GM13976 (cell line): ENCODE data around the gene PGBD5.

Experiments
- DNase-seq: peaks from one replicate; pipeline ENCODE4 v3.0.0; 2012; ENCODE audit warnings: low spot score
- in situ Hi-C: fragments of 300-500 bp; cut with MboI; formaldehyde crosslinking; loops from one replicate; pipeline ENCODE4 v1.12.0; 2022; ENCODE audit warnings: low sequenced_read_pairs, mixed read lengths, inconsistent platforms; ENCODE audit not compliant: unreplicated experiment
- TF ChIP-seq, protein P1 (sequence below): IDR thresholded peaks from 2 replicates; pipeline ENCODE4 v1.5.1; 2012; ENCODE audit warnings: borderline replicate concordance, mild to moderate bottlenecking; ENCODE audit not compliant: insufficient read depth; ENCODE audit errors: extremely low read depth, missing control alignments, control extremely low read depth

Gene PGBD5

GRCh38 chr1:230319014-230319747 lies 107.0 kb downstream of the PGBD5 start:
- DNase-seq, result no peak
- TF ChIP-seq, protein P1, sequence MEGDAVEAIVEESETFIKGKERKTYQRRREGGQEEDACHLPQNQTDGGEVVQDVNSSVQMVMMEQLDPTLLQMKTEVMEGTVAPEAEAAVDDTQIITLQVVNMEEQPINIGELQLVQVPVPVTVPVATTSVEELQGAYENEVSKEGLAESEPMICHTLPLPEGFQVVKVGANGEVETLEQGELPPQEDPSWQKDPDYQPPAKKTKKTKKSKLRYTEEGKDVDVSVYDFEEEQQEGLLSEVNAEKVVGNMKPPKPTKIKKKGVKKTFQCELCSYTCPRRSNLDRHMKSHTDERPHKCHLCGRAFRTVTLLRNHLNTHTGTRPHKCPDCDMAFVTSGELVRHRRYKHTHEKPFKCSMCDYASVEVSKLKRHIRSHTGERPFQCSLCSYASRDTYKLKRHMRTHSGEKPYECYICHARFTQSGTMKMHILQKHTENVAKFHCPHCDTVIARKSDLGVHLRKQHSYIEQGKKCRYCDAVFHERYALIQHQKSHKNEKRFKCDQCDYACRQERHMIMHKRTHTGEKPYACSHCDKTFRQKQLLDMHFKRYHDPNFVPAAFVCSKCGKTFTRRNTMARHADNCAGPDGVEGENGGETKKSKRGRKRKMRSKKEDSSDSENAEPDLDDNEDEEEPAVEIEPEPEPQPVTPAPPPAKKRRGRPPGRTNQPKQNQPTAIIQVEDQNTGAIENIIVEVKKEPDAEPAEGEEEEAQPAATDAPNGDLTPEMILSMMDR, result no peak
- in situ Hi-C loops, result loop anchor here (25.0 kb wide), 1 partner anchor 1057 kb away; the partner anchor contains the start of gene RAB4A

- TF ChIP-seq, protein P1, result no peak
- in situ Hi-C loops, result loop anchor here (25.0 kb wide), 1 partner anchor 1056 kb away; the partner anchor contains the start of gene RAB4A
- no peak for DNase-seq
These were observed 108.0 kb downstream of the PGBD5 start for GRCh38 chr1:230317823-230318819.

- in situ Hi-C loops, result loop anchor here (25.0 kb wide), 1 partner anchor 1055 kb away; the partner anchor contains the start of gene RAB4A
- DNase-seq, result no peak
These were observed 109.0 kb downstream of the PGBD5 start for GRCh38 chr1:230316864-230317745.

DNA sequence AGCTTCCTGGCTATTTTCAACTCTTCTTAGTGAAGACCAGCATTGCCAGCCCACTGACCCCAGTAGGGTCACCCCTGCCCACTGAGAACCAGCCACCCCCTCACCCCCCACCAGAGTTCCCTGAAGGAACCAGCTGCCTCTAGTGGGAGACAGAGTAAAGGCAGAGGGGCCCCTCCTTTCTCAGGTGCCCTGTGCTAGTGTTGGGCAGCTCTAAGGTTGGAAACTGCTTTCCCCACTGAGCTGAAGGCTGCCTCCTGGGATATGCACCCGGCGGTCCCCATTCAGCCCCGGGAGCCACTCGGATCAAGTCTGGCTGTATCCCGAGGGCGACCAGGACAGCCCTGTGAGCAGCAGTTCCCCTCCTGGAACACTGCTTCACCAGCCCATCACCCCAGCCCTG lies 111.0 kb downstream of the PGBD5 start:
- in situ Hi-C loops, result loop anchor here (25.0 kb wide), 1 partner anchor 1053 kb away; the partner anchor contains the start of gene RAB4A
- no peak for DNase-seq
- TF ChIP-seq, protein P1, result no peak

More at GRCh38 chr1:230316864-230317745, 109.0 kb downstream of the PGBD5 start:
- TF ChIP-seq, protein P1, result no peak

DNA sequence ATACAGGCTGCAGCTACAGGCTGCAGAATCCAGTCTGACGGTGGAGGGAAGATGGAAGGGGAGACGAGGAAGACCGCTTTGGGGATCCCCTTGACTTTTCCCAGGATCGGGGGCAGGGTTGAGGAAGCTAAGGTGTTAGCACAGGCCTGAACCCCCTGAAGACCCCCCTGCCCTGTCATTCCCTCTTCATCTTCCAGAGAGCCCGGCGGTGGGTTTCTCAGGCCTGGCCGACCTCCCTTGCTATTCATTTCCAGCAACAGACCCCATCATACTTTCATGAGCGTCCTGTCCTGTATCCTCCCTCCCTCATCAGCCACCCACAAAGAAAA lies 112.0 kb downstream of the PGBD5 start:
- no peak for DNase-seq
- TF ChIP-seq, protein P1, result no peak
- in situ Hi-C loops, result loop anchor here (25.0 kb wide), 1 partner anchor 1052 kb away; the partner anchor contains the start of gene RAB4A
